ENCODE data around the gene CERK. TPM values are rescaled to one million over a fixed set of nuclear protein-coding genes. Genes with fewer than 3 reads are reported as not detected.

CERK gene
- total and polyA plus RNA-seq, 9 of the 15 experiments (the other 6 are each of a cell fraction or from before 2014, with no cell fraction given), result 1.1 to 14.9 (median 8.7) TPM

DNA sequence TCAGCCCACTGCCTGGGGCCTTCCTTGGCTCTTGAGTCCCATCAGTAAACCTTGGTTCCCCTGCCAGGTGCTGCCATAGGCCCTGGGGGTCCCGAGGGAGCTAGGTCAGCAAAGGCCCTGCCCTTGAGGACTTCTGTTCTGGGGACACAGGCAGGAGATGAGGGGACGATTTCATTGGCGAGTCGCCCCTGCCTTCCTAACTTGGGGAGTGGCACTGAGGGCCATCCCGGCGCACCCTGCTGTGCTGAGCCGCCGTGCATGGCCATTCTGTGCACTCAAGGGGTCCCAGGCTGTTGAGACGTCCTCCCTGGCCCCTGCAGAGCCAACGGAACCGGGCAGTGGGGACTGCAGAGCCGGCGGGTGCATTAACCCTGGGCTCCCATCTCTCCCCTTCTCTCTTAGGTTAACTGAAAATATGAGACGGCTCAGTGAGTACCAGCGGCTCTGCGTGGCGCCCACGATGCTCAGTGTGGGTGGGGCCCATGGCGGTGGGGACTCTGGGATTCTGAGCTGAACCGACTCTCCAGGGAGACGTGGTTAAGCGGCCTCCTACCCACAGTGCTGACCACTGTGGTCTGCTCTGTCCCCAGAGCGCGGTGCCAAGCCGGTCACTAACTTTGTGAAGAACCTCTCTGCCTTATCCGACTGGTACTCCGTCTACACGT lies 74.5 kb downstream of the CERK start:
- no peak for TF ChIP-seq JUN (IDR thresholded peaks at IDR 0.05; ENCODE audit: borderline replicate concordance, low read depth, low read length)
- TF ChIP-seq JUN (CRISPR knock-in tag; IDR thresholded peaks at IDR 0.05; ENCODE audit: borderline replicate concordance), result no peak
- no peak for TF ChIP-seq SIN3B (IDR thresholded peaks at IDR 0.05; ENCODE audit: low read depth)
- TF ChIP-seq TAF9B (IDR thresholded peaks at IDR 0.05; ENCODE audit: partially characterized antibody), result no peak
- TF ChIP-seq, protein P1, sequence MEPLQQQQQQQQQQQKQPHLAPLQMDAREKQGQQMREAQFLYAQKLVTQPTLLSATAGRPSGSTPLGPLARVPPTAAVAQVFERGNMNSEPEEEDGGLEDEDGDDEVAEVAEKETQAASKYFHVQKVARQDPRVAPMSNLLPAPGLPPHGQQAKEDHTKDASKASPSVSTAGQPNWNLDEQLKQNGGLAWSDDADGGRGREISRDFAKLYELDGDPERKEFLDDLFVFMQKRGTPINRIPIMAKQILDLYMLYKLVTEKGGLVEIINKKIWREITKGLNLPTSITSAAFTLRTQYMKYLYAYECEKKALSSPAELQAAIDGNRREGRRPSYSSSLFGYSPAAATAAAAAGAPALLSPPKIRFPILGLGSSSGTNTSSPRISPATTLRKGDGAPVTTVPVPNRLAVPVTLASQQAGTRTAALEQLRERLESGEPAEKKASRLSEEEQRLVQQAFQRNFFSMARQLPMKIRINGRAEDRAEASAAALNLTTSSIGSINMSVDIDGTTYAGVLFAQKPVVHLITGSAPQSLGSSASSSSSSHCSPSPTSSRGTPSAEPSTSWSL (CRISPR knock-in tag; IDR thresholded peaks at IDR 0.05; ENCODE audit: borderline replicate concordance), result no peak
- TF ChIP-seq SP2 (IDR thresholded peaks at IDR 0.05; ENCODE audit: extremely low read depth, low read depth, low read length, poor library complexity, severe bottlenecking), result no peak
- no peak for TF ChIP-seq ELF2 (CRISPR knock-in tag; IDR thresholded peaks at IDR 0.05)
- no peak for TF ChIP-seq TSC22D4 (tag; IDR thresholded peaks at IDR 0.05)
- no peak for TF ChIP-seq GATAD2A (IDR thresholded peaks at IDR 0.05)
- TF ChIP-seq, protein P2, sequence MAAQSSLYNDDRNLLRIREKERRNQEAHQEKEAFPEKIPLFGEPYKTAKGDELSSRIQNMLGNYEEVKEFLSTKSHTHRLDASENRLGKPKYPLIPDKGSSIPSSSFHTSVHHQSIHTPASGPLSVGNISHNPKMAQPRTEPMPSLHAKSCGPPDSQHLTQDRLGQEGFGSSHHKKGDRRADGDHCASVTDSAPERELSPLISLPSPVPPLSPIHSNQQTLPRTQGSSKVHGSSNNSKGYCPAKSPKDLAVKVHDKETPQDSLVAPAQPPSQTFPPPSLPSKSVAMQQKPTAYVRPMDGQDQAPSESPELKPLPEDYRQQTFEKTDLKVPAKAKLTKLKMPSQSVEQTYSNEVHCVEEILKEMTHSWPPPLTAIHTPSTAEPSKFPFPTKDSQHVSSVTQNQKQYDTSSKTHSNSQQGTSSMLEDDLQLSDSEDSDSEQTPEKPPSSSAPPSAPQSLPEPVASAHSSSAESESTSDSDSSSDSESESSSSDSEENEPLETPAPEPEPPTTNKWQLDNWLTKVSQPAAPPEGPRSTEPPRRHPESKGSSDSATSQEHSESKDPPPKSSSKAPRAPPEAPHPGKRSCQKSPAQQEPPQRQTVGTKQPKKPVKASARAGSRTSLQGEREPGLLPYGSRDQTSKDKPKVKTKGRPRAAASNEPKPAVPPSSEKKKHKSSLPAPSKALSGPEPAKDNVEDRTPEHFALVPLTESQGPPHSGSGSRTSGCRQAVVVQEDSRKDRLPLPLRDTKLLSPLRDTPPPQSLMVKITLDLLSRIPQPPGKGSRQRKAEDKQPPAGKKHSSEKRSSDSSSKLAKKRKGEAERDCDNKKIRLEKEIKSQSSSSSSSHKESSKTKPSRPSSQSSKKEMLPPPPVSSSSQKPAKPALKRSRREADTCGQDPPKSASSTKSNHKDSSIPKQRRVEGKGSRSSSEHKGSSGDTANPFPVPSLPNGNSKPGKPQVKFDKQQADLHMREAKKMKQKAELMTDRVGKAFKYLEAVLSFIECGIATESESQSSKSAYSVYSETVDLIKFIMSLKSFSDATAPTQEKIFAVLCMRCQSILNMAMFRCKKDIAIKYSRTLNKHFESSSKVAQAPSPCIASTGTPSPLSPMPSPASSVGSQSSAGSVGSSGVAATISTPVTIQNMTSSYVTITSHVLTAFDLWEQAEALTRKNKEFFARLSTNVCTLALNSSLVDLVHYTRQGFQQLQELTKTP (IDR thresholded peaks at IDR 0.05; ENCODE audit: low read depth in 1 of 2, partially characterized antibody in 2 of 2), result no peak
- TF ChIP-seq KAT8 (IDR thresholded peaks at IDR 0.05; ENCODE audit: low read depth), result no peak
- TF ChIP-seq, protein P3, sequence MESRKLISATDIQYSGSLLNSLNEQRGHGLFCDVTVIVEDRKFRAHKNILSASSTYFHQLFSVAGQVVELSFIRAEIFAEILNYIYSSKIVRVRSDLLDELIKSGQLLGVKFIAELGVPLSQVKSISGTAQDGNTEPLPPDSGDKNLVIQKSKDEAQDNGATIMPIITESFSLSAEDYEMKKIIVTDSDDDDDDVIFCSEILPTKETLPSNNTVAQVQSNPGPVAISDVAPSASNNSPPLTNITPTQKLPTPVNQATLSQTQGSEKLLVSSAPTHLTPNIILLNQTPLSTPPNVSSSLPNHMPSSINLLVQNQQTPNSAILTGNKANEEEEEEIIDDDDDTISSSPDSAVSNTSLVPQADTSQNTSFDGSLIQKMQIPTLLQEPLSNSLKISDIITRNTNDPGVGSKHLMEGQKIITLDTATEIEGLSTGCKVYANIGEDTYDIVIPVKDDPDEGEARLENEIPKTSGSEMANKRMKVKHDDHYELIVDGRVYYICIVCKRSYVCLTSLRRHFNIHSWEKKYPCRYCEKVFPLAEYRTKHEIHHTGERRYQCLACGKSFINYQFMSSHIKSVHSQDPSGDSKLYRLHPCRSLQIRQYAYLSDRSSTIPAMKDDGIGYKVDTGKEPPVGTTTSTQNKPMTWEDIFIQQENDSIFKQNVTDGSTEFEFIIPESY (CRISPR knock-in tag; IDR thresholded peaks at IDR 0.05), result no peak
- no peak for TF ChIP-seq ZNF253 (CRISPR knock-in tag; conservative IDR thresholded peaks at IDR 0.05)
- TF ChIP-seq MAZ (CRISPR knock-in tag; conservative IDR thresholded peaks at IDR 0.05 in 1 of 2, IDR thresholded peaks at IDR 0.05 in 1 of 2), result no peak
- TF ChIP-seq NFIC (IDR thresholded peaks at IDR 0.05), result no peak
- no peak for TF ChIP-seq SETDB1 (IDR thresholded peaks at IDR 0.05; ENCODE audit: low read length)
- FAIRE-seq (no peak), ATAC-seq (no peak), DNase-seq (ENCODE audit: extremely low read depth in 1 of 4, low spot score in 3 of 4) (no peak)
- Histone ChIP-seq H3K9me3 (replicated peaks; ENCODE audit: control insufficient read depth, insufficient read depth, low read depth, low read length) (no peaks in the 10 kb centered on the region), H3K4me3 (no peak overlapping the region), H3K79me2 (ENCODE audit: control insufficient read depth, insufficient read depth, low read length) (no peaks in the 10 kb centered on the region; the same call in 2 of the 3 replicates), H2AFZ (ENCODE audit: low read depth, low read length) (no peak overlapping the region), H3K4me2 (ENCODE audit: insufficient read depth, low read length) (no peak overlapping the region), H3K9me1 (ENCODE audit: control insufficient read depth, insufficient read depth, low read length) (no peaks in the 10 kb centered on the region), H3K27me3 (ENCODE audit: control insufficient read depth in 2 of 2, insufficient read depth in 2 of 2, low read length in 2 of 2) (no peaks in the 10 kb centered on the region), H3K9ac (ENCODE audit: insufficient read depth in 1 of 2, low read depth in 2 of 2, low read length in 2 of 2) (no peak overlapping the region; a peak in 1 of 4 replicates), H3K36me3 (ENCODE audit: control insufficient read depth, insufficient read depth, low read length) (peaks cover 40% of the 10 kb centered on the region; the same call in 1 of the 3 replicates), H4K20me1 (replicated peaks; ENCODE audit: control insufficient read depth, insufficient read depth, low read length) (no peaks in the 10 kb centered on the region), H3K4me1 (replicated peaks in 1 of 2; ENCODE audit: control insufficient read depth in 2 of 2, insufficient read depth in 2 of 2, low read length in 2 of 2) (peaks cover 0 to 48% of the 10 kb centered on the region in 2 experiments; a peak in 3 of 5 replicates), H3K27ac (ENCODE audit: extremely low read depth, low read depth, low read length) (no peak overlapping the region)
- 90% methylated on average over 15 of the region's 28 CpGs for WGBS (ENCODE audit: insufficient coverage, low coverage, missing lambda C conversion rate)
- intact Hi-C loops (cut with micrococcal nuclease), result no loop called here
- ChIA-PET POLR2A (no interaction called here), CTCF (ENCODE audit: low intra/inter-chr PET ratio) (no interaction called here)
- BruUV-seq (replicated peaks), result no TSS peak
- in situ Hi-C loops (cut with MboI), result no loop called here
